PFSK-1 (cell line): ENCODE results near the gene RAB31.

Source experiments
- POLR2AphosphoS5 ChIP-seq: IDR thresholded peaks from 2 replicates; pipeline ENCODE4 v1.6.1; 2012; ENCODE audit warnings: low read depth, mild to moderate bottlenecking, control low read depth, low read length, moderate library complexity
- TAF1 ChIP-seq: IDR thresholded peaks from 2 replicates; pipeline ENCODE4 v1.6.1; 2012; ENCODE audit warnings: low read length, control low read depth, borderline replicate concordance; ENCODE audit not compliant: insufficient read depth

- TF ChIP-seq POLR2AphosphoS5 (no peak), TAF1 (no peak)
Observed at GRCh38 chr18:9712130-9712577, 4.1 kb downstream of the RAB31 start.
